ENCODE results near the gene EXOC3. TPM values are rescaled to one million over a fixed set of nuclear protein-coding genes. Genes with fewer than 3 reads are reported as not detected.
"Not testable (repeated sequence)": the region's sequence is repeated elsewhere in the genome, so short reads cannot be mapped to it uniquely, and the experiment has no call there.

EXOC3 gene
- total and polyA plus RNA-seq, 7 donors, result 18.6 to 68.7 (median 48.2) TPM

DNA sequence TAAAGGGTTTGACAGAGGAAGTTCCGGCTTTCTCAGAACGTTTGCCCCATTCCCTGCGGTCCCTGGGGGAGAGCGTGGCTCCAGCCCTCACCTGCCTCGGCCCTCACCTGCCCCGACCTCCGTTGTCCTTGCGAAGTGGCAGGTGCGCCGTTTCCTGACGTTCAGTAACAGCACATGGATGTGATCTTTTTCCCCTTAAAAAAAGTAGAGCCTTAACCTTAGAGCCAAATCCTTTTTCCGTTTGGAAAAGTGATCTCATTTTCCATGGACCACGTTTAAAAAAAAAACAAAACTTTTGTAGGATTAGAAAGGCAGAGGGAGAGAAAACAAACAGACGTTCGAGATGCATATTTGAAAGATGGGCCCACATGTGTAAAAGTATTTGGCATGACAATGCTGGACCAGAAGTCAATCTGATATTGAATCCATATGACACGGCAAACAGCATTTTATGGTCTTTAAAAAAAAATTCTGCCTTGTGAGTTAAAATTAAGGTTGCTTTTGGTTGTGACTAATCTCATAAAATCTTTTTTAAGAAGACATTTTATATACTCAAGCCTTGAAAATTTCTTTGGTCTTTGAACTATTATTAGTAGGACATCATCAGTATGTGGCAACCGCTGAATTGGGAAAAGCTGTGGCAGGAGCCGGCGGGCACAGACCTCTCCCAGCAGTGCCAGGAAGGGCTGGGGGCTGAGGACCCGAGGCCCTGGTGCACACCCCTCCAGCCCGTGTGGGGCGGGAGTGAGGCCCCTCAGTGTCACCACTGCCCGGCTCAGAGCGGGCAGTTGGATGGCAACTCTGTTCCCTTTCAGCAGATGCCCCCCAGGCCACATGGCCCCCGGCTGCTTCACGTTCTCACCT, 42.5 kb upstream of the EXOC3 start:
- DNase-seq, result peak; percentile 61
- intact Hi-C loops (cut with DNase I), result no loop called here

GRCh38 chr5:401146-402034, 41.6 kb upstream of the EXOC3 start:
- H3K27ac ChIP-seq, result no peak overlapping the region
- peaks cover 0 to 31% (median 0%) of the 10 kb centered on the region in 3 donors for H3K27me3 ChIP-seq
- H3K36me3 ChIP-seq, result no peaks in the 10 kb centered on the region
- TF ChIP-seq CTCF (IDR thresholded peaks at IDR 0.05), result no peak
- TF ChIP-seq EP300 (IDR thresholded peaks at IDR 0.05), result no peak
- TF ChIP-seq POLR2AphosphoS5 (IDR thresholded peaks at IDR 0.05), result no peak
- TF ChIP-seq POLR2A (IDR thresholded peaks at IDR 0.05), result no peak
- H3K4me3 ChIP-seq, result no peak overlapping the region
- peaks cover 0 to 17% (median 14%) of the 10 kb centered on the region in 4 donors for H3K4me1 ChIP-seq
- H3K9me3 ChIP-seq, result no peaks in the 10 kb centered on the region
- 89 to 94% methylated on average over 24 of the region's 24 CpGs for WGBS, 2 donors
- DNase-seq, result peak; percentile 64
- intact Hi-C loops (cut with DNase I), result no loop called here

More for the DNA sequence above, 42.5 kb upstream of the EXOC3 start:
- H3K27ac ChIP-seq, result peak overlapping the region in 2 of 4 donors; percentile 44 to 59
- peaks cover 0 to 31% (median 0%) of the 10 kb centered on the region in 3 donors for H3K27me3 ChIP-seq
- H3K9me3 ChIP-seq, result no peaks in the 10 kb centered on the region
- no peaks in the 10 kb centered on the region for H3K36me3 ChIP-seq
- peak overlapping the region in 3 of 4 donors; percentile 24 to 32 (median 26) for H3K4me3 ChIP-seq
- WGBS, 2 donors, result 40 to 49% methylated on average over 26 of the region's 26 CpGs
- TF ChIP-seq CTCF (IDR thresholded peaks at IDR 0.05) (no peak), EP300 (IDR thresholded peaks at IDR 0.05) (no peak), POLR2A (IDR thresholded peaks at IDR 0.05) (no peak), POLR2AphosphoS5 (IDR thresholded peaks at IDR 0.05) (no peak)
- peaks cover 0 to 17% (median 14%) of the 10 kb centered on the region in 4 donors for H3K4me1 ChIP-seq

DNA sequence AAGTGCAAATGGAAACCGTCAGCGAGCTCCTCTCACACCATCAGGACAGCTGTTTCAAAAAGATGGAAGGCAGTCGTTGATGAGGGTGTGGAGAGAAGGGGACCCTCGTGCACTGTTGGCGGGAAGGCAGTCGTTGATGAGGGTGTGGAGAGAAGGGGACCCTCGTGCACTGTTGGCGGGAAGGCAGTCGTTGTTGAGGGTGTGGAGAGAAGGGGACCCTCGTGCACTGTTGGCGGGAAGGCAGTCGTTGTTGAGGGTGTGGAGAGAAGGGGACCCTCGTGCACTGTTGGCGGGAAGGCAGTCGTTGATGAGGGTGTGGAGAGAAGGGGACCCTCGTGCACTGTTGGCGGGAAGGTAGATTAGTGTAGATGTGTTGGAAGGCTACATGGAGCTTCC, 40.8 kb upstream of the EXOC3 start:
- H3K27ac ChIP-seq; intact Hi-C loops (cut with DNase I); H3K36me3 ChIP-seq; DNase-seq; H3K4me3 ChIP-seq; H3K9me3 ChIP-seq: not testable (repeated sequence)
- Histone ChIP-seq H3K27me3 (peaks cover 0 to 31% (median 0%) of the 10 kb centered on the region in 3 donors), H3K4me1 (peaks cover 0 to 17% (median 14%) of the 10 kb centered on the region in 4 donors)
- 92 to 93% methylated on average over 17 of the region's 17 CpGs for WGBS, 2 donors

DNA sequence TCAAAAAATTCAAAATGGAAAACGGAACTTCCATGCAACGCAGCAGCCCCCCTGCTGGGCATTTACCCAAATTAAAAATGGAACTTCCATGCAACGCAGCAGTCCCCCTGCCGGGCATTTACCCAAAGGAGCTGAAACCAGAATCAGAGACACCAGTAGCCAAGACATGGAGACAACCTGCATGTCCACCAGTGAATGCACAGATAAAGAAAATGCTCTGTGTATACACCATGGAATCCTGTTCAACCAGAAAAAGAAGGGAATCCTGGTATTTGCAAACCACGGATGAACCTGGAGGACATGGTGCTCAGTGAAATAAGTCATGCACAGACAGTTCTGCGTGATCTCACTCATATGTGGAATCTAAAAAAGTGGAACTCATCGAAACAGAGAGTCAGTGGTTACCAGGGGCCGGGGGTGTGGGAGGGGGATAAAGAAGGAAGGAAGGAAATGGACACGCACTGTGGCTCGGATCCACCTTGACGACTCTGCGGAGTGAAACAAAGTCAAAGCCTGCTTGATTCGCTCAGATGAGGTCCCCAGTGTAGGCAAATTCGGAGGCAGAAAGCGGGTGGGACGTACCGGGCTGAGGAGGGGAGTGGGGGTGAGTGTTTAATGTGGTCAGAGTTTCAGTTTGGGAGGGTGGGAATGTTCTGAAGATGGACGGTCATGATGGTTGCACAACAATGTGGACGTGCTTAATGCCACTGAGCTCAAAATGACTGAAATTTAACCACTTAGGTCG, 40.2 kb upstream of the EXOC3 start:
- peak overlapping the region in 1 of 4 donors; percentile 16 for H3K4me3 ChIP-seq
- intact Hi-C loops (cut with DNase I), result no loop called here
- H3K36me3 ChIP-seq, result no peaks in the 10 kb centered on the region
- DNase-seq, result peak; percentile 53
- H3K27me3 ChIP-seq, result peaks cover 0 to 31% (median 0%) of the 10 kb centered on the region in 3 donors
- WGBS, 2 donors, result 64 to 84% methylated on average over 20 of the region's 20 CpGs
- peaks cover 0 to 17% (median 14%) of the 10 kb centered on the region in 4 donors for H3K4me1 ChIP-seq
- no peak overlapping the region for H3K27ac ChIP-seq
- no peaks in the 10 kb centered on the region for H3K9me3 ChIP-seq
- TF ChIP-seq POLR2AphosphoS5 (IDR thresholded peaks at IDR 0.05), result no peak
- TF ChIP-seq EP300 (IDR thresholded peaks at IDR 0.05), result no peak
- TF ChIP-seq CTCF (IDR thresholded peaks at IDR 0.05), result no peak
- no peak for TF ChIP-seq POLR2A (IDR thresholded peaks at IDR 0.05)

All from sigmoid colon (tissue), 7 donors.